H1 (cell line): Measurements from ENCODE around the gene TLX1. TPM values are rescaled to one million over a fixed set of nuclear protein-coding genes. Genes with fewer than 3 reads are reported as not detected.

Experiments used
- CTCF ChIA-PET: fragments of 300-600 bp; sonication (Branson Sonifier 250); formaldehyde crosslinking; loops from one replicate; lab custom pipeline; 2021; ENCODE audit not compliant: partially characterized antibody; lab: Charles Lee
- POLR2A ChIA-PET: fragments of 300-600 bp; sonication (Branson Sonifier 250); formaldehyde crosslinking; loops from one replicate; lab custom pipeline; 2021; ENCODE audit warnings: inconsistent platforms; ENCODE audit not compliant: partially characterized antibody; lab: Charles Lee
- DNase-seq, 2 experiments: peaks; one replicate each; pipeline versions ENCODE4 v3.0.0 to v3.0.0-alpha.2; 2010 to 2022; ENCODE audit warnings: low spot score in 2 of 2, low read depth in 1 of 2, mixed read lengths in 1 of 2
- FAIRE-seq: peaks from 2 replicates; lab custom pipeline; 2011; peaks lifted over from hg19 to GRCh38; lab: Jason Lieb, UNC
- H2AFZ ChIP-seq: 2 replicates; pipeline ENCODE4 v1.8.1; 2012; ENCODE audit warnings: low read length, inconsistent platforms
- H2AK5ac ChIP-seq: 2 replicates; pipeline ENCODE4 v1.6.1; 2013; ENCODE audit warnings: low read depth, low read length
- H2BK120ac ChIP-seq: replicated peaks from 2 replicates; pipeline ENCODE3; 2013; ENCODE audit warnings: low read depth, low read length, inconsistent platforms
- H2BK12ac ChIP-seq: 2 replicates; pipeline ENCODE4 v1.6.1; 2013; ENCODE audit warnings: low read depth, low read length
- H2BK15ac ChIP-seq: 2 replicates; pipeline ENCODE4 v1.6.1; 2013; ENCODE audit warnings: low read length
- H2BK20ac ChIP-seq: 2 replicates; pipeline ENCODE4 v1.6.1; 2013; ENCODE audit warnings: low read length
- H2BK5ac ChIP-seq: 2 replicates; pipeline ENCODE4 v1.6.1; 2013; ENCODE audit warnings: low read depth, low read length
- H3K14ac ChIP-seq: 2 replicates; pipeline ENCODE4 v1.6.1; 2013; ENCODE audit warnings: inconsistent platforms; ENCODE audit not compliant: insufficient read length
- H3K18ac ChIP-seq: 2 replicates; pipeline ENCODE4 v1.6.1; 2013; ENCODE audit warnings: low read length; ENCODE audit errors: extremely low read depth
- H3K23ac ChIP-seq: 2 replicates; pipeline ENCODE4 v1.6.1; 2013; ENCODE audit warnings: inconsistent platforms; ENCODE audit not compliant: insufficient read length
- H3K23me2 ChIP-seq: 2 replicates; pipeline ENCODE4 v1.6.1; 2013; ENCODE audit warnings: low read depth, low read length
- H3K27ac ChIP-seq: 2 replicates; pipeline ENCODE4 v1.6.1; 2011; ENCODE audit warnings: low read depth, low read length, inconsistent platforms
- H3K27me3 ChIP-seq, 4 experiments: replicated peaks in 1 of 4; 1 replicate in 1 of 4; 2 replicates in 3 of 4; pipeline versions ENCODE4 v1.6.1 to v1.8.1; 2011 to 2013; ENCODE audit warnings: low read length in 3 of 4, mild to moderate bottlenecking in 3 of 4, inconsistent platforms in 2 of 4, mixed read lengths in 2 of 4, moderate library complexity in 1 of 4; ENCODE audit not compliant: control insufficient read depth in 3 of 4, insufficient read depth in 3 of 4; ENCODE audit errors: extremely low read depth in 1 of 4
- H3K36me3 ChIP-seq, 4 experiments: 2 replicates each; pipeline versions ENCODE4 v1.6.1 to v1.8.1; 2011 to 2013; ENCODE audit warnings: mild to moderate bottlenecking in 4 of 4, low read length in 3 of 4, moderate library complexity in 2 of 4, control low read depth in 1 of 4, inconsistent platforms in 1 of 4; ENCODE audit not compliant: insufficient read depth in 4 of 4, control insufficient read depth in 2 of 4
- H3K4ac ChIP-seq: replicated peaks from 2 replicates; pipeline ENCODE3; 2013; ENCODE audit warnings: low read length, low read depth, mixed read lengths, inconsistent platforms; ENCODE audit not compliant: insufficient read length
- H3K4me1 ChIP-seq, 4 experiments: replicated peaks in 1 of 4; 1 replicate in 1 of 4; 2 replicates in 3 of 4; pipeline versions ENCODE4 v1.6.1 to v1.8.1; 2011 to 2013; ENCODE audit warnings: low read length in 3 of 4, inconsistent platforms in 2 of 4, mixed read lengths in 1 of 4; ENCODE audit not compliant: insufficient read depth in 4 of 4, control insufficient read depth in 3 of 4
- H3K4me2 ChIP-seq, 2 experiments: 2 replicates each; pipeline versions ENCODE4 v1.6.1 to v1.8.1; 2011 to 2013; ENCODE audit warnings: low read depth in 2 of 2, low read length in 2 of 2, control low read depth in 1 of 2, inconsistent platforms in 1 of 2, mild to moderate bottlenecking in 1 of 2; ENCODE audit not compliant: insufficient read depth in 1 of 2
- H3K4me3 ChIP-seq, 4 experiments: fragments of 200-600, 300-600 bp in 1 of 4; sonication (generic), shearing (Covaris generic), sonication (Bioruptor Twin) in 1 of 4; 2 replicates each; pipeline versions ENCODE4 v1.5.1 to v1.8.1; 2011 to 2016; ENCODE audit warnings: low read length in 4 of 4, low read depth in 3 of 4, control low read depth in 2 of 4, inconsistent platforms in 2 of 4, mild to moderate bottlenecking in 2 of 4, mixed read lengths in 1 of 4, moderate library complexity in 1 of 4; ENCODE audit not compliant: insufficient read depth in 2 of 4; ENCODE audit errors: extremely low read depth in 1 of 4
- H3K56ac ChIP-seq: replicated peaks from 2 replicates; pipeline ENCODE3; 2013; ENCODE audit warnings: low read depth, mild to moderate bottlenecking, mixed read lengths, low read length, inconsistent platforms; ENCODE audit not compliant: insufficient read length
- H3K79me1 ChIP-seq: 2 replicates; pipeline ENCODE4 v1.6.1; 2013; ENCODE audit warnings: low read depth, low read length, control low read depth
- H3K79me2 ChIP-seq, 2 experiments: 2 replicates each; pipeline versions ENCODE4 v1.6.1 to v1.8.1; 2012 to 2013; ENCODE audit warnings: low read length in 2 of 2, mild to moderate bottlenecking in 2 of 2, inconsistent platforms in 1 of 2; ENCODE audit not compliant: insufficient read depth in 2 of 2, control insufficient read depth in 1 of 2
- H3K9ac ChIP-seq, 4 experiments: replicated peaks in 1 of 4; 1 replicate in 1 of 4; 2 replicates in 3 of 4; pipeline versions ENCODE4 v1.6.1 to v1.8.1; 2011 to 2013; ENCODE audit warnings: low read depth in 3 of 4, low read length in 3 of 4, control low read depth in 2 of 4, mild to moderate bottlenecking in 2 of 4, moderate library complexity in 2 of 4, inconsistent platforms in 1 of 4; ENCODE audit errors: extremely low read depth in 1 of 4
- H3K9me3 ChIP-seq, 2 experiments: 2 replicates each; pipeline versions ENCODE4 v1.6.1 to v1.8.1; 2012 to 2013; ENCODE audit warnings: mild to moderate bottlenecking in 2 of 2, moderate library complexity in 2 of 2, control low read depth in 1 of 2, inconsistent platforms in 1 of 2, low read depth in 1 of 2, low read length in 1 of 2, mixed read lengths in 1 of 2; ENCODE audit not compliant: insufficient read depth in 2 of 2
- H4K20me1 ChIP-seq, 2 experiments: replicated peaks in 1 of 2; 2 replicates each; pipeline versions ENCODE3 to v1.8.1; 2011 to 2013; ENCODE audit warnings: inconsistent platforms in 2 of 2, low read length in 2 of 2, mild to moderate bottlenecking in 1 of 2; ENCODE audit not compliant: insufficient read depth in 2 of 2, control insufficient read depth in 1 of 2
- H4K5ac ChIP-seq: 2 replicates; pipeline ENCODE4 v1.6.1; 2013; ENCODE audit warnings: low read length, low read depth, mixed read lengths, inconsistent platforms; ENCODE audit not compliant: insufficient read length
- H4K8ac ChIP-seq: 2 replicates; pipeline ENCODE4 v1.8.0; 2013; ENCODE audit warnings: mild to moderate bottlenecking, moderate library complexity, low read length, inconsistent platforms; ENCODE audit not compliant: insufficient read depth; ENCODE audit errors: extremely low read depth
- H4K91ac ChIP-seq: replicated peaks from 2 replicates; pipeline ENCODE3; 2013; ENCODE audit warnings: low read length, mixed read lengths, inconsistent platforms; ENCODE audit not compliant: insufficient read length
- BACH1 ChIP-seq: IDR thresholded peaks from 2 replicates; pipeline ENCODE4 v1.6.1; 2012; ENCODE audit warnings: low read length, improper control_type of control experiment
- CREB1 ChIP-seq: IDR thresholded peaks from 2 replicates; pipeline ENCODE4 v1.6.1; 2012; ENCODE audit warnings: inconsistent platforms
- CTBP2 ChIP-seq: IDR thresholded peaks from 2 replicates; pipeline ENCODE4 v1.7.0; 2011; ENCODE audit warnings: borderline replicate concordance, mild to moderate bottlenecking, moderate library complexity, mixed read lengths, low read length; ENCODE audit not compliant: insufficient read depth, insufficient read length
- EGR1 ChIP-seq: IDR thresholded peaks from 2 replicates; pipeline ENCODE4 v1.6.1; 2011; ENCODE audit warnings: low read depth, low read length, borderline replicate concordance
- GTF2F1 ChIP-seq: IDR thresholded peaks from 2 replicates; pipeline ENCODE4 v1.6.1; 2012; ENCODE audit warnings: low read depth, low read length, improper control_type of control experiment, borderline replicate concordance
- RXRA ChIP-seq: IDR thresholded peaks from 2 replicates; pipeline ENCODE4 v1.6.1; 2011; ENCODE audit warnings: low read depth, mild to moderate bottlenecking, low read length, moderate library complexity; ENCODE audit not compliant: insufficient read depth
- SIN3A ChIP-seq, 2 experiments: IDR thresholded peaks in 1 of 2; conservative IDR thresholded peaks in 1 of 2; 2 replicates each; pipeline ENCODE4 v1.6.1; 2011 to 2012; ENCODE audit warnings: low read length in 2 of 2, improper control_type of control experiment in 1 of 2, low read depth in 1 of 2, mild to moderate bottlenecking in 1 of 2
- SIX5 ChIP-seq: IDR thresholded peaks from 2 replicates; pipeline ENCODE4 v1.6.1; 2011; ENCODE audit warnings: mild to moderate bottlenecking, low read depth, low read length
- SRF ChIP-seq: IDR thresholded peaks from 2 replicates; pipeline ENCODE4 v1.6.1; 2011; ENCODE audit warnings: mild to moderate bottlenecking, low read depth, low read length, moderate library complexity
- TAF1 ChIP-seq: IDR thresholded peaks from 2 replicates; pipeline ENCODE4 v1.6.1; 2011; ENCODE audit warnings: mild to moderate bottlenecking, low read depth, low read length
- ZNF274 ChIP-seq: IDR thresholded peaks from 2 replicates; pipeline ENCODE4 v1.7.0; 2012; ENCODE audit warnings: low read length, borderline replicate concordance; ENCODE audit errors: extremely low read depth
- WGBS, 2 experiments: shearing (Covaris generic) in 1 of 2; methylation state at CpG; one replicate each; pipeline versions ENCODE4 v1.1.6 to v1.1.7; 2013 to 2015; ENCODE audit warnings: low lambda C conversion rate in 2 of 2, mixed read lengths in 2 of 2, inconsistent platforms in 1 of 2, low coverage in 1 of 2, missing lambda C conversion rate in 1 of 2; ENCODE audit not compliant: insufficient replicate concordance in 2 of 2, insufficient coverage in 1 of 2, insufficient read length in 1 of 2; ENCODE audit errors: extremely low coverage in 1 of 2, missing lambda C conversion rate in 1 of 2; 5-methylcytosine and 5-hydroxymethylcytosine counted together
- polyA plus RNA-seq, 7 experiments: library from polyadenylated mRNA; depleted of rRNA in 3 of 7; stranded (reverse) in 5 of 7; unstranded in 2 of 7; fragments of >200 nt in 5 of 7; fragments of 200-250 nt in 2 of 7; gene quantifications; 1 replicate in 5 of 7; 2 replicates in 1 of 7; 4 replicates in 1 of 7; pipeline versions ENCODE4 v1.2.1 to v1.2.3, GENCODE V29; 2011 to 2013; ENCODE audit warnings: missing spikeins in 2 of 7, mixed read lengths in 2 of 7
- total RNA-seq: library from RNA; stranded (reverse); fragmentation: NEBNext Ultra II Directional; extraction: Animal tissue kit (Norgen Biotek cat#: 25700); gene quantifications from 2 replicates; pipeline ENCODE4 v1.2.1, GENCODE V29; 2021

The TLX1 gene
- total and polyA plus RNA-seq, 2 of the 8 experiments (the other 6 are each of a cell fraction or from before 2014, with no cell fraction given) = not detected

DNA sequence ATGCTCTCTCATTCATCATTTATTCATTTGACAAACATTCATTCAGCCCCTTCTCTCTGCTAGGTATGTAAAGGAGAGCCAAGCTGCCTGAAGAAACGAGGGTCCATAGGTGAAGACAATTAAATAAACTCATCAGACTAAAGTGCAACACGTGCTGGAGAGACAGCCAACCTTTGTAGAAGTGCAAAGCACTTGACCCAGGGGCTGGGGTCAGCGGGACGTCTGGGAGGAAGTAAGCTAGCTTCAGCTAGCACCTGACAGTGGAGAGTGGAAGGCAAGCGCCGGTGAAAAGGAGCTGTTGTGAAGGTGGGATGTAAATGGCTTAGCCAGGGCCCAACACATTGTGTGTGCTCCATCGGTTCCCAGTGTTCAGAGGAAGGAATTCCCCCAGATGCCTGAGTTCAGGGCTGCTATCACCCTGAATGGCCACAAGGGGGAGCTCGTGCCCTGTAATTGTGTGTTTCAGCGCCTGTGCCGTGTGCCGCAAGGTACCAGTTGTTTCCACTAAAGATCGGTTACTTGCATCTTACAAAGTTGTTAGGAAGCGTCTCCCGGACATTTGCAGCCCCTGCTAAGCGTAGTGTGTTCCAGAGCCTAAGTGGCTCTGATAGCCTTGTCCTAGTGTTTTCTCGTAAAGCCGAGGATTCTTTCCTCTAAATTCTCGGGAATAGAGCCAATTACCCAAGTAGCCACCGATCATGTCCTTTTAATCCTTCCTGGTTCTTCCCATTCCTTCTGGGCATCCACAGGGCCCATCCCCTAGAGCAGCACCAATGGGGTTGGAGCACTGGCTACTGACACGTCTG lies 30.6 kb downstream of the TLX1 start:
- Histone ChIP-seq H3K79me1 (no peaks in the 10 kb centered on the region), H2BK12ac (0 out of 2 replicates have a peak overlapping the region, but pooled peaks have one; percentile 60), H3K23me2 (no peaks in the 10 kb centered on the region), H2AK5ac (no peak overlapping the region), H3K14ac (no peak overlapping the region), H4K20me1 (no peaks in the 10 kb centered on the region), H3K79me2 (no peaks in the 10 kb centered on the region), H3K56ac (no peak overlapping the region), H2BK15ac (peak overlapping the region; percentile 16; the same call in 1 of the 2 replicates), H2AFZ (peak overlapping the region; percentile 87), H3K18ac (peak overlapping the region; percentile 25; the same call in 1 of the 2 replicates), H4K5ac (no peak overlapping the region), H2BK120ac (no peak overlapping the region), H3K4me3 (peak overlapping the region in 1 of 4 experiments; percentile 48; a peak in 4 of 8 replicates), H3K23ac (no peak overlapping the region), H3K4me1 (peaks cover 0 to 7% (median 1%) of the 10 kb centered on the region in 4 experiments; a peak in 1 of 7 replicates), H4K8ac (no peak overlapping the region), H3K4me2 (peak overlapping the region; percentile 1 to 68; a peak in 3 of 4 replicates), H4K91ac (no peak overlapping the region), H3K9ac (no peak overlapping the region), H3K27me3 (peaks cover 0 to 13% (median 10%) of the 10 kb centered on the region in 4 experiments; a peak in 5 of 7 replicates), H3K9me3 (0 out of 4 replicates have a peak, but pooled peaks cover 0 to 2% of the 10 kb centered on the region in 2 experiments), H3K36me3 (no peaks in the 10 kb centered on the region), H3K27ac (no peak overlapping the region), H3K4ac (no peak overlapping the region), H2BK5ac (no peak overlapping the region), H2BK20ac (no peak overlapping the region)
- DNase-seq (peak; percentile 77 to 88), FAIRE-seq (peak; percentile 99)
- 22% methylated on average over 20 of the region's 20 CpGs; no CpG with 5 or more reads in 1 of the 2 experiments for WGBS, 2 experiments
- POLR2A ChIA-PET = interaction anchor here (0.6 kb wide), 1 partner anchor 119 kb away, joined by 4 read pairs; no protein-coding TSS in a partner anchor
- CTCF ChIA-PET = interaction anchor here (0.6 to 3.2 kb wide), 35 partner anchors 9 to 519 kb away, joined by 3 to 44 read pairs (median 3); no protein-coding TSS in a partner anchor
- TF ChIP-seq GTF2F1 = 0 out of 2 replicates have a peak, but pooled peaks have one; percentile 11
- TF ChIP-seq ZNF274 = no peak
- no peak for TF ChIP-seq BACH1
- no peak for TF ChIP-seq CTBP2
- peak; percentile 45 for TF ChIP-seq EGR1
- TF ChIP-seq CREB1 = 0 out of 2 replicates have a peak, but pooled peaks have one; percentile 37
- peak; percentile 17; the same call in 1 of the 2 replicates for TF ChIP-seq RXRA
- no peak for TF ChIP-seq SIX5
- TF ChIP-seq TAF1 = no peak
- TF ChIP-seq SRF = no peak
- no peak; a peak in 1 of 4 replicates for TF ChIP-seq SIN3A (conservative IDR thresholded peaks at IDR 0.05 in 1 of 2, IDR thresholded peaks at IDR 0.05 in 1 of 2; ENCODE audit: low read depth in 1 of 2, low read length in 2 of 2)
